SU-DHL-6 (cell line): Measurements from ENCODE around the gene TANC1.

Source experiments
- H2AFZ ChIP-seq: fragments of 200-600 bp; sonication (generic); 2 replicates; pipeline ENCODE4 v1.6.1; 2014; ENCODE audit warnings: low read depth, mild to moderate bottlenecking, moderate library complexity, mixed read lengths, antibody characterized with exemption, low read length; ENCODE audit not compliant: severe bottlenecking
- H3F3A ChIP-seq: fragments of 200-600 bp; shearing (Covaris generic); 2 replicates; pipeline ENCODE4 v1.6.0; 2016; ENCODE audit warnings: antibody characterized with exemption, mild to moderate bottlenecking; ENCODE audit not compliant: insufficient read depth
- H3K27ac ChIP-seq: fragments of 200-600 bp; sonication (generic); 2 replicates; pipeline ENCODE4 v1.5.1; 2016; ENCODE audit warnings: low read depth, mild to moderate bottlenecking, low read length, moderate library complexity, mixed read lengths
- H3K27me3 ChIP-seq: fragments of 200-600 bp; sonication (generic), shearing (Covaris generic); 2 replicates; pipeline ENCODE4 v1.6.0; 2014; ENCODE audit warnings: mild to moderate bottlenecking, low read length
- H3K36me3 ChIP-seq: fragments of 200-600 bp; sonication (generic); 2 replicates; pipeline ENCODE4 v1.6.1; 2014; ENCODE audit warnings: mild to moderate bottlenecking, low read length, mixed read lengths
- H3K4me2 ChIP-seq: fragments of 300-600, 200-600 bp; shearing (Covaris generic), sonication (generic); 2 replicates; pipeline ENCODE4 v1.6.0; 2014; ENCODE audit warnings: low read length, low read depth, mild to moderate bottlenecking; ENCODE audit not compliant: poor library complexity, severe bottlenecking
- H3K4me3 ChIP-seq: fragments of 200-600 bp; sonication (generic); 2 replicates; pipeline ENCODE4 v1.5.1; 2014; ENCODE audit warnings: antibody characterized with exemption, low read length, mild to moderate bottlenecking, mixed read lengths; ENCODE audit not compliant: insufficient read depth, poor library complexity, severe bottlenecking
- H3K79me2 ChIP-seq: fragments of 200-600 bp; sonication (generic); 2 replicates; pipeline ENCODE4 v1.6.1; 2014; ENCODE audit warnings: mild to moderate bottlenecking, low read length, moderate library complexity; ENCODE audit not compliant: insufficient read depth
- H3K9ac ChIP-seq: fragments of 200-600 bp; sonication (generic); 2 replicates; pipeline ENCODE4 v1.7.0; 2014; ENCODE audit warnings: mild to moderate bottlenecking, low read length
- H3K9me2 ChIP-seq: fragments of 200-600 bp; sonication (generic); replicated peaks from 2 replicates; pipeline ENCODE4 v1.6.1; 2014; ENCODE audit warnings: low read length; ENCODE audit not compliant: insufficient read depth
- H3K9me3 ChIP-seq: fragments of 200-600 bp; sonication (generic); 2 replicates; pipeline ENCODE4 v1.6.1; 2014; ENCODE audit warnings: low read length, mixed read lengths; ENCODE audit not compliant: insufficient read depth
- H4K20me1 ChIP-seq: fragments of 200-600 bp; sonication (generic); 2 replicates; pipeline ENCODE4 v1.6.1; 2014; ENCODE audit warnings: low read depth, mild to moderate bottlenecking, antibody characterized with exemption, low read length, moderate library complexity, mixed read lengths
- CTCF ChIP-seq: fragments of 200-600 bp; sonication (generic); IDR thresholded peaks from one replicate; pipeline ENCODE4 v1.5.1; 2017; ENCODE audit warnings: antibody characterized with exemption, mild to moderate bottlenecking, low read length, moderate library complexity; ENCODE audit not compliant: insufficient read depth, poor library complexity, severe bottlenecking
- EZH2phosphoT487 ChIP-seq: fragments of 200-600 bp; sonication (generic), shearing (Covaris generic); conservative IDR thresholded peaks from 2 replicates; pipeline ENCODE4 v1.6.1; 2018; ENCODE audit warnings: mild to moderate bottlenecking, antibody characterized with exemption, low read length, moderate library complexity, mixed read lengths

Gene TANC1

GRCh38 chr2:159074605-159075004, 106.2 kb downstream of the TANC1 start:
- H3K79me2 ChIP-seq = no peaks in the 10 kb centered on the region
- no peaks in the 10 kb centered on the region for H3K9me3 ChIP-seq
- H3K9ac ChIP-seq = no peak overlapping the region
- H3K4me2 ChIP-seq = no peak overlapping the region
- H4K20me1 ChIP-seq = no peaks in the 10 kb centered on the region
- TF ChIP-seq EZH2phosphoT487 = no peak
- no peak for TF ChIP-seq CTCF
- no peaks in the 10 kb centered on the region for H3K27me3 ChIP-seq
- no peaks in the 10 kb centered on the region for H3F3A ChIP-seq
- H3K9me2 ChIP-seq = no peaks in the 10 kb centered on the region
- H3K36me3 ChIP-seq = no peaks in the 10 kb centered on the region
- no peak overlapping the region for H2AFZ ChIP-seq
- no peak overlapping the region for H3K27ac ChIP-seq
- no peak overlapping the region for H3K4me3 ChIP-seq

DNA sequence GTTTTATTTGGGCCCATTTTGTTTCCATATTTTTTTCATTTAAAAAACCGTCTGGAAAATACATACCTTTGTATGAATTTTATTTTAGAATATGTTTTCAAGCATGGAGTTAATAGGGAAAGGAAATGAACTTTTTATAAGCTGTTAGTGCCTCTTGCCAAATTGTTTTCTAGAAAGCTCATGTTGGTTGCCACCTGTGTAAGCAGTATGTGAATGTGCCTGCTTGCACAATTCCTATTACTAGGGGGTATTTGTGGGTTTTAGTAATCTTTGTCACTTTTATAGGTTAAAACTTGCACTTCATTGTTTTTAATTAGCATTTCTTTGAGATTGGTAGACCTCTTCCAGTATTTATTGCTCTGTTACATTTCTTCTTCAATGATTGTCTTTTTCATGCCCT, 107.3 kb downstream of the TANC1 start:
- TF ChIP-seq CTCF = no peak
- Histone ChIP-seq H3K27ac (no peak overlapping the region), H3K9me2 (no peaks in the 10 kb centered on the region), H3F3A (no peaks in the 10 kb centered on the region), H3K27me3 (no peaks in the 10 kb centered on the region), H3K9ac (no peak overlapping the region), H3K4me2 (no peak overlapping the region), H3K9me3 (no peaks in the 10 kb centered on the region), H3K79me2 (no peaks in the 10 kb centered on the region), H3K4me3 (no peak overlapping the region), H2AFZ (no peak overlapping the region), H4K20me1 (no peaks in the 10 kb centered on the region), H3K36me3 (no peaks in the 10 kb centered on the region)

DNA sequence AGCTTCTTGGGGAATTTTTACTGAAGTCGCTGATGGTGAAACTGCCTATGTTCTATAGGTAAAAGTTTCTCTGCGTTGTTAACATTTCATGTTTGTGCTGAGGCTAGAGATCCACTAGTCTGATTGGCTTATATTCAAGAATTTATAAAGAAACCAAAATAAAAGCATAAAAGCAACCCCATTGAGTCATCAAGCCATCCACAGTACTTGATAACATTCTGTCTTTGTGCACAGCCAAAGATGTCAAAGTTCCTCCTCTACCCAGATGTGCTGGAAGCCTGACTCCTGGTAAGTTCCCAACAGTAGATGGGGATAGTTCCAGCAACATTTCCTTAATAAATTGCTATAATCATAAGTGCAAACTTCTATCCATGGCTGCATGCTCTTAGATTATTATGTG, 107.8 kb downstream of the TANC1 start:
- H3K27ac ChIP-seq = no peak overlapping the region
- H3K4me3 ChIP-seq = no peak overlapping the region
- no peak overlapping the region for H3K4me2 ChIP-seq
- no peaks in the 10 kb centered on the region for H3K36me3 ChIP-seq
- H3F3A ChIP-seq = no peaks in the 10 kb centered on the region
- H4K20me1 ChIP-seq = no peaks in the 10 kb centered on the region
- no peaks in the 10 kb centered on the region for H3K79me2 ChIP-seq
- H3K27me3 ChIP-seq = no peaks in the 10 kb centered on the region
- no peak overlapping the region for H2AFZ ChIP-seq
- H3K9me3 ChIP-seq = no peaks in the 10 kb centered on the region
- TF ChIP-seq CTCF (no peak), EZH2phosphoT487 (no peak)
- no peaks in the 10 kb centered on the region for H3K9me2 ChIP-seq
- no peak overlapping the region for H3K9ac ChIP-seq

GRCh38 chr2:159077869-159078268, 109.4 kb downstream of the TANC1 start:
- H2AFZ ChIP-seq = no peak overlapping the region
- H3F3A ChIP-seq = no peaks in the 10 kb centered on the region
- H3K9me2 ChIP-seq = no peaks in the 10 kb centered on the region
- no peaks in the 10 kb centered on the region for H3K27me3 ChIP-seq
- no peak overlapping the region for H3K9ac ChIP-seq
- no peaks in the 10 kb centered on the region for H3K79me2 ChIP-seq
- H3K9me3 ChIP-seq = no peaks in the 10 kb centered on the region
- no peak overlapping the region for H3K27ac ChIP-seq
- no peaks in the 10 kb centered on the region for H4K20me1 ChIP-seq
- no peaks in the 10 kb centered on the region for H3K36me3 ChIP-seq
- H3K4me3 ChIP-seq = no peak overlapping the region
- H3K4me2 ChIP-seq = no peak overlapping the region
- TF ChIP-seq EZH2phosphoT487 (no peak), CTCF (no peak)
